HG03095 (cell line): Measurements from ENCODE around the gene GDAP2.

ENCODE experiments used
- ATAC-seq: cut with Tn5 transposase; IDR thresholded peaks from one replicate; pipeline ENCODE4 v1.9.1; 2021; ENCODE audit warnings: moderate library complexity; ENCODE audit not compliant: unreplicated experiment

GDAP2 gene

GRCh38 chr1:117814856-117815797 is 114.3 kb downstream of the GDAP2 start:
- ATAC-seq = no peak
